OCI-LY3 (cell line): ENCODE data around the gene TSR1.

Experiments
- H2AFZ ChIP-seq: fragments of 200-600, 300-600 bp; shearing (Covaris generic); 2 replicates; pipeline ENCODE4 v1.6.0; 2014; ENCODE audit warnings: antibody characterized with exemption, low read depth, low read length
- H3K27ac ChIP-seq: fragments of 200-600, 300-600 bp; sonication (generic); 2 replicates; pipeline ENCODE4 v1.5.1; 2014; ENCODE audit warnings: mild to moderate bottlenecking, low read length, moderate library complexity, mixed read lengths
- H3K27me3 ChIP-seq: fragments of 200-600, 300-600 bp; sonication (generic); 2 replicates; pipeline ENCODE4 v1.6.1; 2014; ENCODE audit warnings: low read depth, low read length, mixed read lengths
- H3K36me3 ChIP-seq: fragments of 200-600, 300-600 bp; sonication (generic); replicated peaks from 2 replicates; pipeline ENCODE3; 2014; ENCODE audit warnings: low read depth, low read length, mixed read lengths
- H3K4me1 ChIP-seq: fragments of 300-600, 200-600 bp; sonication (generic); 2 replicates; pipeline ENCODE4 v1.6.1; 2014; ENCODE audit warnings: low read length, mixed read lengths
- H3K4me2 ChIP-seq: fragments of 200-600, 300-600 bp; sonication (generic); 2 replicates; pipeline ENCODE4 v1.6.1; 2014; ENCODE audit warnings: low read length, mixed read lengths
- H3K4me3 ChIP-seq: fragments of 300-600, 200-600 bp; sonication (generic); 2 replicates; pipeline ENCODE4 v1.5.1; 2014; ENCODE audit warnings: antibody characterized with exemption, mild to moderate bottlenecking, low read length, moderate library complexity
- H3K79me2 ChIP-seq: fragments of 300-600, 200-600 bp; shearing (Covaris generic); 2 replicates; pipeline ENCODE4 v1.6.1; 2014; ENCODE audit warnings: mild to moderate bottlenecking, low read length, mixed read lengths
- H3K9ac ChIP-seq: fragments of 300-600, 200-600 bp; shearing (Covaris generic); 2 replicates; pipeline ENCODE4 v1.6.0; 2014; ENCODE audit warnings: mild to moderate bottlenecking, low read length, moderate library complexity
- H3K9me3 ChIP-seq: fragments of 200-600, 300-600 bp; shearing (Covaris generic); 2 replicates; pipeline ENCODE4 v1.6.1; 2014; ENCODE audit warnings: low read length, mixed read lengths; ENCODE audit not compliant: insufficient read depth
- H4K20me1 ChIP-seq: fragments of 200-600, 300-600 bp; sonication (generic); 2 replicates; pipeline ENCODE4 v1.6.1; 2016; ENCODE audit warnings: low read length, mixed read lengths; ENCODE audit not compliant: insufficient read depth
- EZH2phosphoT487 ChIP-seq: fragments of 200-600 bp; shearing (Covaris generic); IDR thresholded peaks from 2 replicates; pipeline ENCODE4 v1.6.1; 2018; ENCODE audit warnings: antibody characterized with exemption, mixed run types, low read depth
- TF ChIP-seq, protein P1 (sequence below): fragments of 200-600, 300-600 bp; sonication (generic); IDR thresholded peaks from 2 replicates; pipeline ENCODE4 v1.5.1; 2014; ENCODE audit warnings: antibody characterized with exemption, low read length, low read depth

The TSR1 gene

DNA sequence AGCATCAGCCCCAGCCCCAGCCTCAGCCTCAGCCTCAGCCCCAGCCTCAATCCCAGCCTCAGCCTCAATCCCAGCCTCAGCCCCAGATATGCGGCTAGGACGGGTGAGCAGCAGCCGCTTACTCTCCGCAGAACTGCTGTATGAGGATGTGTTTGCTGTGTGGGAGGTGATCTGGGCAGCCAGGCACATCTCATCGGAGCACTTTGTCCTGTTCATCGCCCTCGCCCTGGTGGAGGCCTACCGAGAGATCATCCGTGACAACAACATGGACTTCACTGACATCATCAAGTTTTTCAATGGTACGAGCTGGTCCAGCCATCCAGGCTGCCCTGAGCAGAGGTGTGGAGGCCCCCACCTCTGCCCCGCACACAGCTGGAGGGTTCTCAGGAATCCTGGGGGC is 42.6 kb upstream of the TSR1 start:
- Histone ChIP-seq H3K79me2 (no peaks in the 10 kb centered on the region), H3K4me3 (no peak overlapping the region), H4K20me1 (no peaks in the 10 kb centered on the region), H3K27ac (no peak overlapping the region), H3K36me3 (no peaks in the 10 kb centered on the region), H3K4me1 (no peaks in the 10 kb centered on the region), H3K9ac (no peak overlapping the region), H2AFZ (no peak overlapping the region), H3K27me3 (no peaks in the 10 kb centered on the region), H3K9me3 (no peaks in the 10 kb centered on the region), H3K4me2 (no peak overlapping the region)
- TF ChIP-seq, protein P1, sequence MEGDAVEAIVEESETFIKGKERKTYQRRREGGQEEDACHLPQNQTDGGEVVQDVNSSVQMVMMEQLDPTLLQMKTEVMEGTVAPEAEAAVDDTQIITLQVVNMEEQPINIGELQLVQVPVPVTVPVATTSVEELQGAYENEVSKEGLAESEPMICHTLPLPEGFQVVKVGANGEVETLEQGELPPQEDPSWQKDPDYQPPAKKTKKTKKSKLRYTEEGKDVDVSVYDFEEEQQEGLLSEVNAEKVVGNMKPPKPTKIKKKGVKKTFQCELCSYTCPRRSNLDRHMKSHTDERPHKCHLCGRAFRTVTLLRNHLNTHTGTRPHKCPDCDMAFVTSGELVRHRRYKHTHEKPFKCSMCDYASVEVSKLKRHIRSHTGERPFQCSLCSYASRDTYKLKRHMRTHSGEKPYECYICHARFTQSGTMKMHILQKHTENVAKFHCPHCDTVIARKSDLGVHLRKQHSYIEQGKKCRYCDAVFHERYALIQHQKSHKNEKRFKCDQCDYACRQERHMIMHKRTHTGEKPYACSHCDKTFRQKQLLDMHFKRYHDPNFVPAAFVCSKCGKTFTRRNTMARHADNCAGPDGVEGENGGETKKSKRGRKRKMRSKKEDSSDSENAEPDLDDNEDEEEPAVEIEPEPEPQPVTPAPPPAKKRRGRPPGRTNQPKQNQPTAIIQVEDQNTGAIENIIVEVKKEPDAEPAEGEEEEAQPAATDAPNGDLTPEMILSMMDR = no peak
- TF ChIP-seq EZH2phosphoT487 = no peak

DNA sequence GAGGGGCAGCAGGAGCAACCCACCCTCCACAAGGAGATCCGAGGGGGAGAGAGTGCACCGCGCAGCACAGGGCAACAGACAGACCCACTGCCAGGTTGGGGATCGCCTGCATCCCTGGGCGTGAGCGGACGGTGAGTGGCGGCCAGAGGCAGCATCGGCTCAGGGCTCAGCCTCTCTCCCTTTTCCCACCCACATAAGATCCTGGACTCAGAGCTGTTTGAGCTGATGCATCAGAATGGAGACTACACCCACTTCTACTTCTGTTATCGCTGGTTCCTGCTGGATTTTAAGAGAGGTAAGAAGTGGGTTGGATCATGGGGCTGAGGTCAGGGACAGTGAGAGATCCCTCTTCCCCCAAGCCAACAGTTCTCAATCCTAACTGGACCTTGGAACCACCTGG is 41.4 kb upstream of the TSR1 start:
- no peaks in the 10 kb centered on the region for H3K9me3 ChIP-seq
- H3K4me1 ChIP-seq = no peaks in the 10 kb centered on the region
- H3K4me2 ChIP-seq = no peak overlapping the region
- H3K4me3 ChIP-seq = no peak overlapping the region
- no peaks in the 10 kb centered on the region for H4K20me1 ChIP-seq
- H3K36me3 ChIP-seq = no peaks in the 10 kb centered on the region
- TF ChIP-seq, protein P1 = no peak
- no peak for TF ChIP-seq EZH2phosphoT487
- no peaks in the 10 kb centered on the region for H3K79me2 ChIP-seq
- H3K27me3 ChIP-seq = no peaks in the 10 kb centered on the region
- H3K9ac ChIP-seq = no peak overlapping the region
- no peak overlapping the region for H2AFZ ChIP-seq
- H3K27ac ChIP-seq = no peak overlapping the region

DNA sequence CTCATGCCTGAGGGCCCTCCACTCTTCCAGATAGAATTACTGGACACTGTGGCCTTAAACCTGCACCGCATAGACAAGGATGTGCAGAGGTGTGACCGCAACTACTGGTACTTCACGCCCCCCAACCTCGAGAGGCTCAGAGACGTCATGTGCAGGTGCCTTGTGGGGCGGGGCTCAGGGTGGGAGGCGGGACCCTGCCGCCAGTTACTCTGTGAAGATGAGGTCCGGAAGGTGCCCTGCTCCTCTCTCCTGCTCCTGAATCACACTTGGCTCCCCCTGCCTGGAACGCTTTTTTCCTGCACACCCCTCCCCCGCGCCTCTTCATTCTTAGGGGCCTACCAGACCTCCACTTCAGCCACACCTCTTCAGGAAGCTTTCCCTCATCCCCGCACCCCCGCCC is 39.9 kb upstream of the TSR1 start:
- Histone ChIP-seq H3K36me3 (no peaks in the 10 kb centered on the region), H3K4me2 (no peak overlapping the region), H3K9ac (no peak overlapping the region), H3K9me3 (no peaks in the 10 kb centered on the region), H3K27ac (no peak overlapping the region), H2AFZ (no peak overlapping the region), H4K20me1 (no peaks in the 10 kb centered on the region), H3K79me2 (no peaks in the 10 kb centered on the region), H3K4me1 (no peaks in the 10 kb centered on the region), H3K4me3 (no peak overlapping the region), H3K27me3 (no peaks in the 10 kb centered on the region)
- TF ChIP-seq, protein P1 = no peak
- TF ChIP-seq EZH2phosphoT487 = no peak

DNA sequence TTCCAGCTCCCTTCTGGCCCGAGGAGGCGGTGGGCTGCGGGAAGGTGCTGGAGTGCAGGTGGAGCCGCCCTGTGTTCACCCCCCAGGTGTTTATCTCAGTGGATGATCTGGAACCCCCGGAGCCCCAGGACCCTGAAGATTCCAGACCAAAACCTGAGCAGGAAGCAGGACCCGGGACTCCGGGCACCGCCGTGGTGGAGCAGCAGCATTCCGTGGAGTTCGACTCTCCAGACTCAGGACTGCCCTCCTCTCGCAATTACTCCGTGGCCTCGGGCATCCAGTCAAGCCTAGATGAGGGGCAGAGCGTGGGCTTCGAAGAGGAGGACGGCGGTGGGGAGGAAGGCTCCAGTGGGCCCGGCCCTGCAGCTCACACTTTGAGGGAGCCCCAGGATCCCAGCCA is 39.1 kb upstream of the TSR1 start:
- no peaks in the 10 kb centered on the region for H4K20me1 ChIP-seq
- no peaks in the 10 kb centered on the region for H3K27me3 ChIP-seq
- H3K79me2 ChIP-seq = no peaks in the 10 kb centered on the region
- no peak for TF ChIP-seq EZH2phosphoT487
- TF ChIP-seq, protein P1 = no peak
- H3K36me3 ChIP-seq = no peaks in the 10 kb centered on the region
- H3K4me1 ChIP-seq = no peaks in the 10 kb centered on the region
- H3K9me3 ChIP-seq = no peaks in the 10 kb centered on the region
- no peak overlapping the region for H3K4me3 ChIP-seq
- H2AFZ ChIP-seq = no peak overlapping the region
- no peak overlapping the region for H3K4me2 ChIP-seq
- H3K9ac ChIP-seq = no peak overlapping the region
- H3K27ac ChIP-seq = no peak overlapping the region
